ENCODE measurements around the gene ZSWIM7. TPM values are rescaled to one million over a fixed set of nuclear protein-coding genes. Genes with fewer than 3 reads are reported as not detected.
"Not testable (repeated sequence)": the region's sequence is repeated elsewhere in the genome, so short reads cannot be mapped to it uniquely, and the experiment has no call there.

Gene ZSWIM7
- total RNA-seq, 1 donor from 2014 or later = 15.7 TPM

DNA sequence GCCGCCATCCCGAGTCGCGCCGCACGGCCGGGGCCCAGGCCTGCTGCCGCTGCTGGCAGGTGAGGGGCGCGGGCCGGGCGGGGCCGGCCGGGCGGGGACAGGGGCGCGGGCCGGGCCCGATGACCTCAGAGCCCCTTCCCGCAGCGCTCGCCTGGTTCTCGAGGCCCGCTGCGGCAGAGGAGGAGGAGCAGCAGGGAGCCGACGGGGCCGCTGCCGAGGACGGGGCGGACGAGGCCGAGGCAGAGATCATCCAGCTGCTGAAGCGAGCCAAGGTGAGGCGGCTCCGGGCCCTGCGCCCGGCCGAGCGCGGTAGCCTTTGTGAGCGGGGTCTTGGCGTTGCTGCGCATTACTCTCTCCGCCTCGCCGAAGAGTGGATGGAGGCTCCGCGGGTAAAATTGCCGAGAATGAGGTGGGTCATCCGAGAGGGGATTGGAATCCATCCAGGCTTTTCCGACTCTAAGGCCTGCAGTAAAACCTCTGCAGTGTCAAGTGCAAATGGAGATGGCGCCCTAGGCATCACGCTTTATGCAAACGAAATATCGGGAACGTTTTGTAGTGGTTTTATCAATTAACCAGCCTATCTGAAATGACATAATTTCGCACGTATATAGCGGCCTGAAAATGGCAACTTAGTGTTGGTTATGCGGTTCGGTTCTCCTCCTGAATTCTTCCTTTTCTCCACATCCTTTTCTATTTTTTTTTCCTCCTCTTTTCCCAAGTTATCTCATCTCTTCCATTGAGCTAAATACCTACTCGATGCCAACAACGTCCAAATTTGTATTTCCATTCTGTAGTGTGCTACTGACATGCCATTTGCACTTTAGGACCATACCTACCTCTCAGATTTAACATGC, 697 bp upstream of the ZSWIM7 start:
- no peak for DNase-seq (ENCODE audit: low read depth, low spot score)

DNA sequence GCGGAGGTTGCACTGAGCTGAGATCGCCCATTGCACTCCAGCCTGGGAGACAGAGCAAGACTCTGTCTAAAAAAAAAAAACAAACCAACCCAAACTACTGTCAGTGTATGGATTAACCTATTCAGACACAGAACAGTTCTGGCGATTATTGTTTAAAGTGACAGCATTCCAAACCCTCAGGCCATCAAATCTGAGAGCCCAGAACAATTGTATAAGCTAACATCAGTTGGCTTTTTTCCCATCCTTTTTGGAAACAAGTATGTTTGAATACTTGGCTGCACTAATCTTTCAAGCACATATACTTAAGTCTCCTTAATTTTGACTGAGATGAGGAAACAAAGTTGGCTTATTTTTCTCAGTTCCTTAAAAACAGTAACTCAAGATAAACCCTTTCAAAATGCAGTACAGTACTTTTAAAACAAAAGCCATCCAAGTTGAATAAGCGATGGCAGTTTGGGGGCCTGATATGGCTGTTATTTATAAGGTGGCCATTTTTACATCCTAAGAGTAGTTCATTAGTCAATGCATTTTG, 1.4 kb downstream of the ZSWIM7 start:
- DNase-seq (ENCODE audit: low read depth, low spot score) = no peak

DNA sequence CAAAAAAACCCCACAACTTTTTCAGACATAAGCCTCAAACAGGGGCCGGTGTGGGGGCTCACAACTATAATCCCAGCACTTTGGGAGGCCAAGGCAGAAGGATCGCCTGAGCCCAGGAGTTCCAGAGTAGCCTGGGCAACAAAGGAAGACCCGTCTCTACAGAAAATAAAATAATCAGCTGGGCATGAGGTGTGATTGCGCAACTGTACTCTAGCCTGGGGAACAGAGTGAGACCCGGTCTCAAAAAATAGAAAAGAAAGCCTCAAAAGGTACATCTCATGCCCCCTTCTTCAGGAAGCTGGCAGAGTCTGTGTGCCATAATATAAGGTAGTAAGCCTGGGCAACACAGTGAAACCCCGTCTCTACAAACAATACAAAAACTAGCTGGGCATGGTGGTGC, 3.2 kb downstream of the ZSWIM7 start:
- DNase-seq (ENCODE audit: low read depth, low spot score) = no peak

DNA sequence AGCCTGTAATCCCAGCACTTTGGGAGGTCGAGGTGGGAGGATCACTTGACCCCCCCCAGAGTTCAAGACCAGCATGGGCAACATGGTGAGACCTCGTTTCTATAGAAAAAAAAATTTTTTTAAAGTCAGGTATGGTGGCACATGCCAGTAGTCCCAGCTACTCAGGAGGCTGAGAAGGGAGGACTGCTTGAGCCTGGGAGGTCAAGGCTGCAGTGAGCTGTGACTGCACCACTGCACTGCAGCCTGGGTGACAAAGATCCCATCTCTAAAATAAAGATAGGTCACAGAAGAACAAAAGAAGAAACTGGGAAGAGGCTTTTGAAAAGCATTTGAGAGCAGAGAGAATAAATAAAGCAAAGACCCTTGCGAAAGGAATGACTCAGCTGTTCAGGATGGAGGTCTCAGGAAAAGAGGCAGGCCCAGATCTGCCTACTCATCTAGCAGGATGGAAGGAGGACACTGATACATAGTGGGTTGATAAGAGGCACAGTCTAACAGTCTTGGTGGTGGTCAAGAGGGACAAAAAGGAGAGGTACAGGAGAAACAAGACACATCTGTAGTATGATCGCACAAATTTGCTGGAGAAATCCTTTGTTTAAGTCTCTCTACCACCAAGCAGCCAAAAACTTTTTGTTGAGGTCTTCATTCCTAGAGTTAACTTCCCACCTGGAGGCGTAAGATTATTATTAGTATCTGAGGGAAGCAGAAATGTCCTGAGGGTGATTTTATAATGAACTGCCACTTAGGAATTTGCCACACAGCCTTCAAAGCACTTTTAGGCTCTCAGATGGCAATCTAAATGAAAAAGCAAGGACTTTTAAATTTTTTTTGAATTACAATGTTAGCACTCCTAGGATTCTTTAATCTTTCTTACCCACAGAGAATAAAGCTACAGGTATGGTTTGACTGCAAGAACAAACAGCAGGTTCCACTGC, 17.6 kb downstream of the ZSWIM7 start:
- DNase-seq (ENCODE audit: low read depth, low spot score) = no peak

DNA sequence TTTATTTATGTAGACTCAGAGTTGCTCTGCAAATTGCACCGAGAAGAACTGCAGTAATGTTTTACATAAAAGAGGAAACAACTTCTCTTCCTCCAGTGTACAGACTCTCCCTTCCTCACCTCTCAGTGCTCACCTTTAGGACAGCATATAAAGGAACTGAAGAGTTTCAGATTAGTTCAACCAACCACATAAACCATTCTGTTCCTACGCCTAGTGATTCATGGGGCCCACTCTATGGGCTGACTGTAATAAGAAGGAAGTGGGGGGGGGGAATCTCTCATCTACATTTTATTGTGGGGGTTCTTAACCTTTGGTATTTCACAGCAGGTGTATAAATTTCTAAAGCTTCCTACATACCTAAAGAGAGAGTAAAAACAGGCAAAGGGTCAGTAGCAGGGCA, 18.3 kb downstream of the ZSWIM7 start:
- no peak for DNase-seq (ENCODE audit: low read depth, low spot score)

DNA sequence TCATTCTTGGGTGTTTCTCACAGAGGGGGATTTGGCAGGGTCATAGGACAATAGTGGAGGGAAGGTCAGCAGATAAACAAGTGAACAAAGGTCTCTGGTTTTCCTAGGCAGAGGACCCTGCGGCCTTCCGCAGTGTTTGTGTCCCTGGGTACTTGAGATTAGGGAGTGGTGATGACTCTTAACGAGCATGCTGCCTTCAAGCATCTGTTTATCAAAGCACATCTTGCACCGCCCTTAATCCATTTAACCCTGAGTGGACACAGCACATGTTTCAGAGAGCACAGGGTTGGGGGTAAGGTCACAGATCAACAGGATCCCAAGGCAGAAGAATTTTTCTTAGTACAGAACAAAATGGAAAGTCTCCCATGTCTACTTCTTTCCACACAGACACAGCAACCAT, 20.5 kb downstream of the ZSWIM7 start:
- not testable (repeated sequence) for DNase-seq (ENCODE audit: low read depth, low spot score)

DNA sequence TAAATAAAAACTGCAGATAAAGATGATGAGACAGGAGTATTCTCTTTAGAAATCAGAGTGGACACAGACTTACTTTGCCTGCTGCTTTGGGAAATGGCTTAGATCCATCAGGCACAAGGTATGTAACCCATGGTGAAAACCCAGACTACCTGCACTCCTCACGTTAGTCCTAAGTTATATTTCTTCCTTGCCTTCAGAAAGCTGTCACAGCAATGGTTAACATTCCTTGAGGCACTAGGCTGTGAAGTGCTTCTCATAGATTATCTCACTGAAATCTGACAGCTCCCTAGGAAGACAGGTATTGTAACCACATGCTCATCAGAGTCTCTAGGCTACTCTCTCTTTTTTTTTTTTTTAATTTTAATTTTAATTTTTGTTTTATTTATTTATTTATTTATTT, 20.9 kb downstream of the ZSWIM7 start:
- DNase-seq (ENCODE audit: low read depth, low spot score) = no peak

DNA sequence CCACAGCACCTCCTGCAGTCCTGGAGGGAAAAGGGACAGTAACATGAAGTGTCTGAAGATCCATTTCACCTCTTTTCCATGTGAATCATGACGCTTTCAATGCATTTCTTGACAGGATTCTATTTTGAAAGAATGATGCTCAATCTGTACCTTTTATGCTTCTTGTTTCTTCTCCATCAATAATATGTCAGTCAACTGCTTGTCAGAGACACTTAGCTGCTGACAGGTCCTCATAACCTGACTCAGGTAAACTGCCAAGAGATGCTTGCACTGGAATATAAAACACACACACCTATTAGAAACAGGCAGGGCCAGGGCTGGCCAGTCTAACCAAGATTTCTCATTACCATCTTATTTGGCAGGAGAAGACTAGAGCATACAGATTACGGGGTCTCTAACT, 21.6 kb downstream of the ZSWIM7 start:
- no peak for DNase-seq (ENCODE audit: low read depth, low spot score)

DNA sequence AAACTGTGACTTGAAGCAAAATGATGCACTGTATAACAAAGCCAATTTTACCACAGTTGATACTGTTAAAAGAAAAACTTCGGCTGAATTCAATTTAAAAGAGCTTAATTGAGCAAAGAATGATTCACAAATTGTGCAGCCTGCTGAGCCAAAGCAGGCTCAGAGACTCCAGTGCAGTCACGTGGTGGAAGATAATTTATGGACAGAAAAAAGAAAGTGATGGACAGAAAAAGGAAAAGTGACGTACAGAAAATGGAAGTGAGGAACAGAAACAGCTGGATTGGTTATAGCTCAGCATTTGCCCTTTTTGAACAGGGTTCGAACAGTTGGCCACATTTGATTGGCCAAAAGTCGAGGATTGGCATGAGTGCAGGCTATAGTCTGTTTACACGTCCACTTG, 25.7 kb downstream of the ZSWIM7 start:
- no peak for DNase-seq (ENCODE audit: low read depth, low spot score)

DNA sequence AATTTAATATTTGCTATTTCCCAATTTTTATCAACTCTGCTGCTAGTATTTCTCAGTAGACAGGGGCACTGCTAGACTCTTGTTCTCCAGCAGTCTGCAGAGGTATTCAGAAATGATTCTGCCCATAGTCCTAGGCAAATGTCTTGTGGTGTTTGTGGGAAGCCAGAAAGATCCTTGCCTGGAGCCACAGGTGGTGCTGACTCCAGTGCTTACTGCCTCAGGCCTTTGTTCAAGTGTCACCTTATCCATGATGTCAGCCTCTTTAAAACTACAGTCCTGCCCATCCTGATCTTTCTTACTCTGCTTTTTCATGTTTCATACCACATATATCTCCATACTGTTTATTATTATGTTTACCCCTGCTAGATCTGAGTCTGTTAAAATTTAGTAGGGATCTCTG, 26.5 kb downstream of the ZSWIM7 start:
- DNase-seq (ENCODE audit: low read depth, low spot score) = no peak

DNA sequence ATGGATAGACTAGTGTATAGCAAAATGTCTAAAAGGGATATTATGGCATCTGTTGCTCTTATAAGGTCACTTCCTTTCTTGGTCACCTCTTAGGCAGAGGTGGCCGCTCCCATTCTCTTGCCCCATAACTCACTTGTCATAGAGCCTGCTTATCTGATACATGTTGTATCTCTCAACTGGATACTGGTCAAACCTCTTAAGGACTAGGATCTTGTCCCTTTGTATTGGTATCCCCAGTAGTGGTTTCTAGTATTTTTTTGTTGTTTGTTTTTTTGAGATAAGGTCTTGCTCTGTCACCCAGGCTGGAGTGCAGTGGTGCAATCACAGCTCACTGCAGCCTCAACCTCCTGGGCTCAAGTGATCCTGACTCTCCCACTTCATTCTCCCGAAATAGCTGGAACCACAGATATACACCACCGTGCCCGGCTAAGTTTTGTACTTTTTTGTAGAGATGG, 27.0 kb downstream of the ZSWIM7 start:
- DNase-seq (ENCODE audit: low read depth, low spot score) = no peak

DNA sequence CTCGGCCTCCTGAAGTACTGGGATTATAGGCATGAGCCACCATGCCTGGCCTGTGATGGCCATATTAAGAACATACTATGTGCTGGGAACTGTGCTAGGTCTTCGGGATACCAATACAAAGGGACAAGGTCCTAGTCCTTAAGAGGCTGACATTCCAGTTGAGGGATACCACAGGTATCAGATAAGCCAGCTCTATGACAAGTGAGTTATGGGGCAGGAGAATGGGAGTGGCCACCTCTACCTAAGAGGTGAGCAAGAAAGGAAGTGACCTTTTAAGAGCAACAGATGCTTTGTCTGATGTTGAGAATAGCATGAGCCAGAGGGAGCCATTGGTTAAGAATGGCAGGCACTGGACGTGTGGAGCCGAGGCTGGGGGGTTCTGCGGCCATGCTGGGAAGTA, 27.6 kb downstream of the ZSWIM7 start:
- no peak for DNase-seq (ENCODE audit: low read depth, low spot score)

DNA sequence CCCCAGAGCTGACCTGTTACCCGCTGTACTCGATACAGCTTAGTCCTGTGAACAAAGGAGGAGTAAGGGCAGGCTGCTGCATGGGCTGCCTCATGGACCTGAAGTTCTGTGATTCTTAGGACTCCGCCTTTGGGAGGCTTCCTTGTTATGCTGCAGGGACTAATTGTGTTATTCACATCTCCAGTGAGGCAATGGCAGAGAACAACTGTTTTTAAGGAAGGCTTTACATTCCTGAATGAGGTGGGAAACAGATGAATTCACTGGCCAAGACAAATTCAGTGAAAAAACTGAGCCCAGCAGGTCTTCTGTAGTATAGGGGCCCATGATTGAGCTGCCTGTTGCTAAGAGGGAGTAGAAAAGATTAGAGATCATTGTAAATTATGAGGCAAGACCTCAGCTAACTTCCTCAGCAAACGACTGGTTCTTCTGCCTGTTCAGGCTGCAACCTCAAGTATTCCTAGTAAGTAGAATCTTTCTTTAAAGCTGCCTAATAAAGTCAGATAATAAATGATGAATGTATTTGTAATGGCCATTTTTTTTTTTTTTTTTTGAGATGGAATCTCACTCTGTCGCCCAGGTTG, 28.3 kb downstream of the ZSWIM7 start:
- no peak for DNase-seq (ENCODE audit: low read depth, low spot score)

DNA sequence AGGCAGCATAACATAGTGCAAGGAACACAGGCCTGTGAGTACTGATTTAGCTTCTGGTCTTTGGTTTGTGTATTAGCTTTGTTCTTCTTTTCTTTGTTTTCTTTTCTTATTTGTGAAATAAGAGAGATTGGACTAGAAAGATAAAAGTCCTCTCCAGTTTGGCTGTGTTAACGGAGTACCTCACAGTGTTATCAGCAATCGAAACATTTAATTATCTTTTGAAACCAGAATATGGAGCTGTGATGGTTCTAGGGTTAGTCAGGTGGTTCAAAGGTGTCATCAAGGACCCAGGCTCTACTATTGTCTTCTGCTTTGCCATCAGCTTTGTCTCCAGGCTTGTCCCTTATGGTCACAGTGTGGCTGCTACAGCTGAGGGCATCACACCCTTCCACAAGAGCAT, 29.0 kb downstream of the ZSWIM7 start:
- DNase-seq (ENCODE audit: low read depth, low spot score) = no peak

DNA sequence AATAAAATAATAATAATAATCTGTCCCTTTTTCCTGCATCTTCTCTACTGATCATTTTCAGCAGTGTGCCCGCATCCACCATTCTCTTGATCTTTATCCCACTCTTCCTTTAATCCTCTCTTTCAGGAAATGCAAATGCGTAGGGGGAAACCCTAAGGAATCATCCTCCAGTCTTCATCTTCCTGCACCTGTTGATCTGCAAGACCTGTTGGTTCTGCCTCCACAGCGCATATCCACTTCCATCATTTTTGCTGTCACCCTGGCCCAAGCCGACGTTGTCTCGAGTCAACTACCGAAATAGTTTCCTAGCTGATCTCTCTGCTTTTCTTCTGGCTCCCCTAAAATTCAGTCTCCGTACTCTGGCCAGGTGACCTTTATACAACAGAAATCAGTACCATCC, 30.0 kb downstream of the ZSWIM7 start:
- DNase-seq (ENCODE audit: low read depth, low spot score) = no peak

DNA sequence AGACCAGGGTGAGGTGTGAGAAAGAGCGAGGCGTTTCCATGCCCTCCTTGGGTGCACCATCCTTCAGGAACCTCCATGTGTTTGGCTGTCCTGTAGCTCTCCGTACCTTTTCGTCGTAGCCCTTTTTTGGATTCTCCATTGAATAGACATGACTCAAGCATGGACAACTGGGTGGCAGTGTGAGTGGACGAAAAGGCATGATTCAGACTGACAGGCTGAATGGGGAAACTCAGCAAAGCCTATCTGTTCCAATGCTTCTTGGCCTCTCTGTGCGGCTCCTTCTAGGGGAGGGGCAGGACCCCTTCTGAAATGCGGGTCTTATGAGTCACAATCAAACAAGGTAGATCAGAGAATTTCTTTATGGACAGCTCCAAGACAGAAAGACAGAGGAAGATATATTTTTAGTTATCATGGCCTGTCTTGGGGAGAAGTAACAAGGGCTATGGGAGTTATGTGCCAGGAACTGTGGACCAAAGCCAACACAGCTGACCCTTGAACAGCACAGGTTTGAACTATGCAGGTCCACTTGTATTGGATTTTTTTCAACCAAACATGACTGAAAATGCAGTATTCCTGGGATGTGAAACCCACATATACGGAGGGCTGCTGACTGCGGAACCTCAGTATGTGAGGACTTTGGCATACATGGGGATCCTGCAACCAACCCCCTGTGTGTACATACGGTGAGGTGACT, 31.7 kb downstream of the ZSWIM7 start:
- DNase-seq (ENCODE audit: low read depth, low spot score) = no peak

DNA sequence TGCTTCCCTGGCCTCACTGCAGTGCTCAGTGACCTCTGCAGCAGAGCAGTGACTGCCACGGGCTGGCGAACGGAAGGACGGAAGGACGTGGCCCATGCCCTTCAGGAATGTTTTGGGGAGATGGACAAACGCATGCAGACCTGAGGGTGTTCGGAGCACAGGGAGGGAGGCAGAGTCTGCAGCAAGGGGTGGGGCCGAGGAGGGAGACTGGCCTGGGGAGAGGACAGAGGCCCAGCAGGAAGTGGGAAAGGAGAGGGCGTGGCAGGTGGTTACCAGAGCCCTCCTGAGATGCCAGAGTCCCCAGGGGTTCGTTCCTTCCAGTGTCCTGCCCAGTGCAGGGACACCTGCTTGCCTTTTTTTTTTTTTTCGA, 32.6 kb downstream of the ZSWIM7 start:
- DNase-seq (ENCODE audit: low read depth, low spot score) = no peak

DNA sequence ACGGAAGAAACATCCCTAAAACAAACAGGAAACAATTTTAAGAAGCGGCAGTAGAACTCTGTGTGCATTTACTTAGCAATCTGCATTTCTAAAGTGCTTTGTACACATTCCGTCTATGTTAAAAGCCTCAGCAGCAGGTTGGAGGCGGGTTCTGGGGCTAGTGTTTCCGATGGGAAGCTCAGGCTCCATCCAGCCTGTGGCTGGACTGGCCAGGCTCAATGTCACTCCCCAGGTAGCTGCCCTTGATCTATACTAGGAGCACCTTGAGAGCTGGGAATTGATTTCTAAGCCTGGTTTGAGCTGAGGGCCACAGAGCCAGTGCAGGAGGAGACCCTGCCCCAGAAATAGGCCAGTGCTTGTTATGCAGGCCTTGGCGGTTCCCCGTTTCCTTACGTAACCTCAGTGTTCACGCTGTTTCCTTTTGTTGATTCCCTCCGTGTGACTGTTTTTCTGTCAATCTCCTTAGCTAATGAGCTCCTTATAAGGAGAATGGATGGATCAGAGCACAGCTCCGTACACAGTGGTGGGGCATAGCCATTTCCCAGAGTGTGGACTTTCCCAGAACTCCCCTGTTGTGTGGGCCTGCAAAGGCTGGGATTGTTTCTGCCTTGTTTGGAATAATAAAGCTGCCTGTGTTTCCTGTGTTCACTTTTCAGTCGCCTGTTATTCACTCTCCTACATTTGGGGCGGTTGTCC, 33.2 kb downstream of the ZSWIM7 start:
- DNase-seq (ENCODE audit: low read depth, low spot score) = no peak

DNA sequence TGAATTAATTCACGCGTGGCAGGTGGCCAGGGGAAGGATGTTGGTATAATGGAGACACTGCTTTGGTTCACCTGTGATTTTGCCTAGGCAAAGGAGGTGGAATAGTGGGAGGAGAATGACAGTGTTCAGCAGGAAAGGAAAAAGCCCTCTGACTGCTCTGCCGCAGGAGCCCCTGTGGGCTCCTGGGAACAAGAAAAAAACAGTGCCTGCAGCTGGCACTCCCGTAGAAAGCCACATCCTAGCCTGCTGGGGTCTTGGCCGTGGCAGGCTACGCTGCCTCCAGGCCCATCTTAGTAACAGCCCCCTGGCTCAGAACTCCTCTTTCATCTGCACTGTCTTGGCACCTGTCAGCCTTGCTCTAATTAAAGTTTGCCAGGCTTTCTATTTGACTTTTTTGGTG, 34.0 kb downstream of the ZSWIM7 start:
- no peak for DNase-seq (ENCODE audit: low read depth, low spot score)

DNA sequence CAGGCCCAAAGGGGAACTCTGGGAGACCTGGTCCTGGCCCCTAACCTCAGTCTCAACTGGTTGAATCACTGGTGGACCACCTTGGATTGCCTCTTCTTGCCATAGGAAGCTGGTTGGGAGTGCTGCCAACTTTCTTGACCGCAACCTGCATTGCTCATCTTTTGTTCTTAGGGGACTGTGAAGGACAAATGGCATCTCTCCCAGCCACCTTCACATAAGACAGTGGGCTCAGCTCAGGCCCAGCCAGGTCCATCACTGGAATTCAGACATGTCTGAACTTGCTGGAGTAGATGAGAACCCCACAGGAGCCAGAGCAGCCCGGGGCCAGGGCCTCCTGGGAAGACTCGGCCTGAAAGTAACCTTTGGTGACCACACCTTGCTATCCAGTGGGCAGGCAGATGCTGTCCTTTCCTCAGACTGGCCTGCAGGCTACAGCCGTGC, 35.8 kb downstream of the ZSWIM7 start:
- no peak for DNase-seq (ENCODE audit: low read depth, low spot score)

DNA sequence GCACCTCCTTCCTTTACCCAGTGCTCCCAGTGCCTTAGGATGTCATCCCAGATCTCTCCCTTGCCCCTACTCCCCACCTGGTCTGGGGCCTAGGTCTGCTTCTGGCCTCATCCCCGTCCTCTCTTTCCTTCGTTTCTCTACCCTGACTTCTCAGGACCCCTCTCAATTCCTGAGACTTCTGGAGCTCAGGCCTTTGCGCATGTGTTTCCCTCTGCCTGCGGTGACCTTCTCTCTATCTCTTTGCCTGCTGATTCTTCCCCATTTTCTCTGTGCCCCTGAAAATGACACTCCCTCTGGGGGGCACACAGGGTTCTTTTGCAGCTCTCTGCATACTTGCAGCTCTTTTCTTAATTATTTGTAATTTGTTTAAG, 41.0 kb downstream of the ZSWIM7 start:
- no peak for DNase-seq (ENCODE audit: low read depth, low spot score)

All from pulmonary artery endothelial cell (primary cell).